Epithelial cell of esophagus (primary cell): ENCODE data around the gene FRRS1.
A peak's percentile ranks its signal among the peaks of the same experiment; 100 is the strongest.
"Not testable (repeated sequence)": the region's sequence is repeated elsewhere in the genome, so short reads cannot be mapped to it uniquely, and the experiment has no call there.

Source experiments
- DNase-seq: peaks from one replicate; pipeline ENCODE4 v3.0.0; 2010; ENCODE audit warnings: low read depth
- H3K4me3 ChIP-seq: 2 replicates; pipeline ENCODE4 v1.5.1; 2011; ENCODE audit warnings: mild to moderate bottlenecking, low read length, control low read depth
- TF ChIP-seq, protein P1 (sequence below): IDR thresholded peaks from 2 replicates; pipeline ENCODE4 v1.5.1; 2011; ENCODE audit warnings: low read depth, mild to moderate bottlenecking, low read length, control low read depth, inconsistent platforms; ENCODE audit not compliant: insufficient read depth; ENCODE audit errors: missing control alignments

Gene FRRS1

DNA sequence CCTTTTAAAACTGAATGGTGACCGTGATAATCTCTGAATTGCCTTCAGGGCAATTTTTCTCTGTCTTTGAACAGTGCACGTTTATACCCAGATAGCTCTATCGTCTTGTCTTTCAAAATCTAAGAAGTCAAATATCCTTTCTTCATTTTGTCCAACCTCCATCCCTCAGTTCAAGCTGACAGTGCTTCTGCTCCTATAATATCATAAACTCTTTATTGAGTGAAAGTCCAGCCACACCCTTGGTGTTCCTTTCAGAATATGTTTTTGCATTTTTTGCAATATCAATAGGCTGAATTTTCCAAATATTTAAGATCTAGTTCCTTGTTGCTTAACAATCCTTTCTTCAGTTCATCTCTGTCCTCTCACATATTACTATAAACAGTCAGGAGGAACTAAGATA lies 35.1 kb upstream of the FRRS1 start:
- DNase-seq = no peak
- H3K4me3 ChIP-seq = no peak overlapping the region
- TF ChIP-seq, protein P1, sequence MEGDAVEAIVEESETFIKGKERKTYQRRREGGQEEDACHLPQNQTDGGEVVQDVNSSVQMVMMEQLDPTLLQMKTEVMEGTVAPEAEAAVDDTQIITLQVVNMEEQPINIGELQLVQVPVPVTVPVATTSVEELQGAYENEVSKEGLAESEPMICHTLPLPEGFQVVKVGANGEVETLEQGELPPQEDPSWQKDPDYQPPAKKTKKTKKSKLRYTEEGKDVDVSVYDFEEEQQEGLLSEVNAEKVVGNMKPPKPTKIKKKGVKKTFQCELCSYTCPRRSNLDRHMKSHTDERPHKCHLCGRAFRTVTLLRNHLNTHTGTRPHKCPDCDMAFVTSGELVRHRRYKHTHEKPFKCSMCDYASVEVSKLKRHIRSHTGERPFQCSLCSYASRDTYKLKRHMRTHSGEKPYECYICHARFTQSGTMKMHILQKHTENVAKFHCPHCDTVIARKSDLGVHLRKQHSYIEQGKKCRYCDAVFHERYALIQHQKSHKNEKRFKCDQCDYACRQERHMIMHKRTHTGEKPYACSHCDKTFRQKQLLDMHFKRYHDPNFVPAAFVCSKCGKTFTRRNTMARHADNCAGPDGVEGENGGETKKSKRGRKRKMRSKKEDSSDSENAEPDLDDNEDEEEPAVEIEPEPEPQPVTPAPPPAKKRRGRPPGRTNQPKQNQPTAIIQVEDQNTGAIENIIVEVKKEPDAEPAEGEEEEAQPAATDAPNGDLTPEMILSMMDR = no peak

DNA sequence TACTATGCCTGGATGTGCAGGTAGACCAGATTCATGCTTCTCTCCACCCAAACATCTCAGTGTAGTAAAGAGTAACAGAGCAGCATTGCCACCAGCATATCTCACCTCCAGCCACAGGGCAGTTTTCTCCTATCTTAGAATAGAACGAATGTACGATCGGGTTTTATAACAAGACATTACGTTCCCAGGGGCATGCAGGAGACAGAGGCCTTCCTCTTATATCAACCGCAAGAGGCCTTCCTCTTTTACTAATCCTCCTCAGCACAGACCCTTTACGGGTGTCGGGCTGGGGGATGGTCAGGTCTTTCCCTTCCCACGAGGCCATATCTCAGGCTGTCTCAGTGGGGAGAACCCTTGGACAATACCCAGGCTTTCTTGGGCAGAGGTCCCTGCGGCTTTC lies 27.4 kb upstream of the FRRS1 start:
- not testable (repeated sequence) for DNase-seq, H3K4me3 ChIP-seq

DNA sequence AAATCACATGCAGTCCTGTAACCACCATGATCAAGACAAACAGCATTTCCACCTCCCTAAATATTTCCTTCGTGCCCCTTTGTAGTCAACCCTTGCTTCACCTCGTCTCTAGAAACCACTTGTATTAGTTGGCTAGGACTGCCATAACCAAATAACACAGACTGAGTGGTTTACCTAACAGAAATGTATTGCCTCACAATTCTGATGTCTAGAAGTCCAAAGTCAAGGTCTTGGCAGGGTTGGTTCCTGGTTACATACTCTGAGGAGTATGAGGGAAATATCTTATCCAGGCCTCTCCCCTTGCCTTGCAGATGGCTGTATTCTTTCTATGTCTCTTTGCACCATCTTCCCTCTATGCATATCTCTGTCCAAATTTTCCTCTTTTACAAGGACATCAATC lies 23.3 kb upstream of the FRRS1 start:
- no peak overlapping the region for H3K4me3 ChIP-seq
- TF ChIP-seq, protein P1 = no peak
- no peak for DNase-seq

DNA sequence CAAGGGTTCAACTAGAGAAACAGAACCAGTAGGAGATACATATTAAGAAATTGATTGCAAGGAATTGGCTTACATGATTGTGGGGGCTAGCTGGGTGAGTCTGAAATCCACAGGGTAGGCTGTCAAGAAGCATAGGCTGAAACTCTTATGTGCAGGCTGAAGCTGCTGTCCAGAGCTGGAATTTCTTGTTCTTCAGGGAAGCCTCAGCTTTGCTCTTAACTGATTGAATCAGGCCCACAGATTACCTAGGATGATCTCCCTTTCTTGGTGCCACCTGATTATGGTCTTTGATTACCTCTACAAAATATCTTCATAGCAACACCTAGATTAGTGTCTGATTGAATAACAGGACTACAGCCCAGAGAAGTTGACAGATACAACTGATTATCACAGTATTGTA lies 22.5 kb upstream of the FRRS1 start:
- TF ChIP-seq, protein P1 = no peak
- DNase-seq = peak; percentile 19
- H3K4me3 ChIP-seq = no peak overlapping the region

DNA sequence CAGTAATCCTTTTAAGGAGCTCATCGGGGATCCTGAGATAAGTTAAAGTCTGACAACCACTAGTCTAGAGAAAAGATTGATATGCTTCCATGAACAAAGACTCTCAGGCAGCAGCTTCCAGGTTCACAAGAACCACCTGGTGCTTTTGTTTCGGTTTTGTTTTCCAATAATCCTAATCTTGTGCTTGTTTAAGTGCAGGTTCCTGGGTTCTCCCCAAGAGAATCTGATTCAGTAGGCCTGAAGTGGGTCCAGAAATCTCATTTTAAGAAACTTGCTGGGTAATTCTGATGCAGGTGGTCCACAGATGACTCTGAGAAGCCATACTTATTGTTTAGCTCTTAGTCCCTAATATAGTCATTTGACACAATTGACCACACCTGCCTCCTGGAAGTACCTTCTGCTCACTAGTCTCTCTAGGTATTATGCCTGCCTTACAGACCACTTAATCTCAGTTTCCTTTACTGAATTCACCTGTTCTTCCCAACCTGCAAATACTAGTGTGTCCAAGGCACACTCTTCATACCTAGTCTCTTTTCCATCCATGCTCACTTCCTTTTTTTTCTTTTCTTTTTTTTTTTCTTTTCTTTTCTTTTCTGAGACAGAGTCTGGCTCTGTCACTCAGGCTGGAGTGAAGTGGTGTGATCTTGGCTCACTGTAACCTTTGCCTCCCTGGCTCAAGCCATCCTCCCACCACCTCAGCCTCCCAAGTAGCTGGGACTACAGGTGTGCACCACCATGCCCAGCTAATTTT lies 20.5 kb upstream of the FRRS1 start:
- no peak overlapping the region for H3K4me3 ChIP-seq
- DNase-seq = no peak
- TF ChIP-seq, protein P1 = no peak

DNA sequence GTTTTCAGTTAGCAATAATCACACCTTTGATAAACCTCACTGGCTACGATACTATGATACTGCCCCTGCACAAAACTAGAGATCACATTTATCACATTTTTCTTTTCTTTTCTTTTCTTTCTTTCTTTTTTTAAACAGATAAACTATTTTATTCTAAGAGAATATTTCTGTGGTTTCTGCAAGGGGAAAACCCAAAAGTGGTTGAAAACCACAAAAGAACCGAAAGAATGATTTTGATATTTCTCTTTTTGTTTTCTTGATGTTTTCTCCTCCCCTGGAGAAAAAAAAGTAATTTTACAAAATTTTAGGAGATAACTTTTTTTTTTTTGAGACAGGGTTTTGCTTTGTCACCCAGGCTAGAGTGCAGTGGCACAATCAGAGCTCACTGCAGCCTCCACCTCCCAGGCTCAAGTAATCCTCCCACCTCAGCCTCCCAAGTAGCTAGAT lies 18.4 kb upstream of the FRRS1 start:
- TF ChIP-seq, protein P1 = no peak
- DNase-seq = no peak
- no peak overlapping the region for H3K4me3 ChIP-seq

DNA sequence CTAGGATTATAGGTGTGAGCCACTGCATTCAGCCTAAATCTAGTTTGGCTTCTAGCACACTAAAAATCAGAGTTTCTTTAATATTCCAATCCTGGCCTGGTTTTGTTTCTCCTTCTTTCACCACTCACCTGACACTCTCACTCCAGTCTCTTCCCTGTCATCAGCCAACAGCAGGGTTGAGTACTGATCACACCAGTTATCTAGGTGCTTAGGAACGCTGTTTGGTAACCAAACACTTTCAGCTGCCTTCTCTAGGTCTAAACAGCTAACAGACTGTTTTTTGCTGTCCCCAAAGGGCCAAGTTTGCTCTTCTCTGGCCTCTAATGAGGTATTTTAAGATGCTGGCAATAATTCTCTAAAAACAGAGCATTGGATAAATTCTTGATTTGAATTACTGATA lies 17.7 kb upstream of the FRRS1 start:
- DNase-seq = peak; percentile 16
- TF ChIP-seq, protein P1 = no peak
- no peak overlapping the region for H3K4me3 ChIP-seq
